Measurements from ENCODE around the gene TEAD2.

DNA sequence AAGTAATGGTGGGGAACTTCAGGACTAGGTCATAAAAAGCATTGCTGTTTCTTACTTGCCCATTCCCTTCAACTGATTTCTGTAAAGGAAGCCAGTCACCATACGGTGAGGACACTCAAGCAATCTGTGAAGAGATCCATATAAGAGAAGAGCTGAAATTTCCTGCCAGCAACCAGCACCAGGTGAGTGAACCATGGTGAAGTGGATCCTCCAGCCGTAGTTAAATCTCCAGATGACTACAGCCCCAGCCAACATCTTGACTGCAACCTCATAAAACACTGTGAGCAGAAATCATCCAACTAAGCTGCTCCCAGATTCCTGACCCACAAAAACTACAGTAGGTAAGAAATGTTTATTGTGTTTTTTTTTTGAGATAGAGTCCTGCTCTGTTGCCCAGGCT is 33.5 kb downstream of the TEAD2 start:
- TF ChIP-seq, protein P1, sequence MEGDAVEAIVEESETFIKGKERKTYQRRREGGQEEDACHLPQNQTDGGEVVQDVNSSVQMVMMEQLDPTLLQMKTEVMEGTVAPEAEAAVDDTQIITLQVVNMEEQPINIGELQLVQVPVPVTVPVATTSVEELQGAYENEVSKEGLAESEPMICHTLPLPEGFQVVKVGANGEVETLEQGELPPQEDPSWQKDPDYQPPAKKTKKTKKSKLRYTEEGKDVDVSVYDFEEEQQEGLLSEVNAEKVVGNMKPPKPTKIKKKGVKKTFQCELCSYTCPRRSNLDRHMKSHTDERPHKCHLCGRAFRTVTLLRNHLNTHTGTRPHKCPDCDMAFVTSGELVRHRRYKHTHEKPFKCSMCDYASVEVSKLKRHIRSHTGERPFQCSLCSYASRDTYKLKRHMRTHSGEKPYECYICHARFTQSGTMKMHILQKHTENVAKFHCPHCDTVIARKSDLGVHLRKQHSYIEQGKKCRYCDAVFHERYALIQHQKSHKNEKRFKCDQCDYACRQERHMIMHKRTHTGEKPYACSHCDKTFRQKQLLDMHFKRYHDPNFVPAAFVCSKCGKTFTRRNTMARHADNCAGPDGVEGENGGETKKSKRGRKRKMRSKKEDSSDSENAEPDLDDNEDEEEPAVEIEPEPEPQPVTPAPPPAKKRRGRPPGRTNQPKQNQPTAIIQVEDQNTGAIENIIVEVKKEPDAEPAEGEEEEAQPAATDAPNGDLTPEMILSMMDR (IDR thresholded peaks at IDR 0.05), result no peak
- no peak for TF ChIP-seq POLR2A (IDR thresholded peaks at IDR 0.05)

All from adrenal gland (tissue), 5 donors.